SU-DHL-6 (cell line): ENCODE data around the gene TEKTIP1.

Source experiments
- EZH2phosphoT487 ChIP-seq: fragments of 200-600 bp; sonication (generic), shearing (Covaris generic); conservative IDR thresholded peaks from 2 replicates; pipeline ENCODE4 v1.6.1; 2018; ENCODE audit warnings: mild to moderate bottlenecking, antibody characterized with exemption, low read length, moderate library complexity, mixed read lengths
- TF ChIP-seq, protein P1 (sequence below): fragments of 200-600 bp; sonication (generic); IDR thresholded peaks from one replicate; pipeline ENCODE4 v1.5.1; 2017; ENCODE audit warnings: antibody characterized with exemption, mild to moderate bottlenecking, low read length, moderate library complexity; ENCODE audit not compliant: insufficient read depth, poor library complexity, severe bottlenecking

DNA sequence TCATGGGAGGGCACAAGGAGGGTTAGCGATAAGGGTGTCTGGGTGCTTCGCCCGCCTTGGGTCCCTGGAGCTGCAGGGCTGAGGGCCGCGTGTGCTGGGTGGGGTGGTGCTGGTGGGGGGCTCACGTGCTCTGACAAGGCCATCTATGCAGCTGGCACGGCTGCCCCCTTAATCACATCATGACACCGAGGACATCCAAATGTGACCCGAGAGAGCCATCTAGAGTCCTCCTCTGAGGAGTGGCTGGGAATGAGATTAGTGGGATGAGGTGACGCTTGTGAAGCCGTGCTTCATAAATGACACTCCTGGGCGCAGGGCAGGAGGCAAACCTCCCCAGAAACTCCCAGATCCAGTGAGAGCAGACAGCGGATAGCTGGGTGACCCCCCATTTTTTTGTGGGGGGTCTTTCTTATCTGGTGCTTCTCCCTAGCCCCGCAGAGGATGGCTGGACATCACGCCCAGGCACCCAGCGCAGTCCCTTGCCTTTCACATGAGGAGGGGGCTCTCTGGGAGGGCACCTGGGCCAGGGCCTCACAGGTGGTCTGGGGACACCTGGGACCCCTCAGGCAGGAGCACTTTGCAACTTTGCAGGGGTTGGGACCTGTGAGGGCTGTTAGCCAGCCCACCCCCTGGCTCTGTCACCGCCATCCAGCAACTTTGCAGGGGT is 26.3 kb upstream of the TEKTIP1 start:
- TF ChIP-seq, protein P1, sequence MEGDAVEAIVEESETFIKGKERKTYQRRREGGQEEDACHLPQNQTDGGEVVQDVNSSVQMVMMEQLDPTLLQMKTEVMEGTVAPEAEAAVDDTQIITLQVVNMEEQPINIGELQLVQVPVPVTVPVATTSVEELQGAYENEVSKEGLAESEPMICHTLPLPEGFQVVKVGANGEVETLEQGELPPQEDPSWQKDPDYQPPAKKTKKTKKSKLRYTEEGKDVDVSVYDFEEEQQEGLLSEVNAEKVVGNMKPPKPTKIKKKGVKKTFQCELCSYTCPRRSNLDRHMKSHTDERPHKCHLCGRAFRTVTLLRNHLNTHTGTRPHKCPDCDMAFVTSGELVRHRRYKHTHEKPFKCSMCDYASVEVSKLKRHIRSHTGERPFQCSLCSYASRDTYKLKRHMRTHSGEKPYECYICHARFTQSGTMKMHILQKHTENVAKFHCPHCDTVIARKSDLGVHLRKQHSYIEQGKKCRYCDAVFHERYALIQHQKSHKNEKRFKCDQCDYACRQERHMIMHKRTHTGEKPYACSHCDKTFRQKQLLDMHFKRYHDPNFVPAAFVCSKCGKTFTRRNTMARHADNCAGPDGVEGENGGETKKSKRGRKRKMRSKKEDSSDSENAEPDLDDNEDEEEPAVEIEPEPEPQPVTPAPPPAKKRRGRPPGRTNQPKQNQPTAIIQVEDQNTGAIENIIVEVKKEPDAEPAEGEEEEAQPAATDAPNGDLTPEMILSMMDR, result no peak
- TF ChIP-seq EZH2phosphoT487, result no peak
